SK-N-MC (cell line): ENCODE data around the gene FAM161A.
"Not testable (repeated sequence)": the region's sequence is repeated elsewhere in the genome, so short reads cannot be mapped to it uniquely, and the experiment has no call there.

Experiments
- EZH2 ChIP-seq: fragments of 200-600 bp; sonication (generic); IDR thresholded peaks from one replicate; pipeline ENCODE4 v1.6.1; 2017; ENCODE audit warnings: antibody characterized with exemption
- POLR2AphosphoS5 ChIP-seq: IDR thresholded peaks from 2 replicates; pipeline ENCODE4 v1.6.1; 2012; ENCODE audit warnings: mild to moderate bottlenecking, low read depth, low read length, borderline replicate concordance

DNA sequence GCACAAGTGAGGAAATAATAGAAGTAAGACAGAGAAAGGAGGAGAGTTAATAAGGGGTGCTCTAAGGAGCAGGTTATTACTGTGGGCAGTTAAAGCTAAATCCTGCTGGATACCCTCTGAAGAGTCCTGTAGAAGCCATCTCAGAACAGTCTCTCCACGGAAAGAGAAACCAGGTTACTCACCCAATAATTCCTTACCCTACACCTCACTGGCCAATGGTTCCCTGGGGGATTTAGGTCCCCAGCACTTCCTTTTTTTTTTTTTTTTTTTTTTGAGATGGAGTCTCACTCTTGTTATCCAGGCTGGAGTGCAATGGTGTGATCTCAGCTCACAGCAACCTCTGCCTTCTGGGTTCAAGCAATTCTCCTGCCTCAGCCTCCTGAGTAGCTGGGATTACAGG lies 43.7 kb downstream of the FAM161A start:
- not testable (repeated sequence) for TF ChIP-seq POLR2AphosphoS5, EZH2
